Colon (tissue), 2 donors: ENCODE results near the gene NDUFB8.
"Not testable (repeated sequence)": the region's sequence is repeated elsewhere in the genome, so short reads cannot be mapped to it uniquely, and the experiment has no call there.

Experiments
- FAIRE-seq: peaks from 2 replicates; lab custom pipeline; 2012; peaks lifted over from hg19 to GRCh38; lab: Jason Lieb, UNC
- donor health status: control.
- donor health status: control.

The NDUFB8 gene

DNA sequence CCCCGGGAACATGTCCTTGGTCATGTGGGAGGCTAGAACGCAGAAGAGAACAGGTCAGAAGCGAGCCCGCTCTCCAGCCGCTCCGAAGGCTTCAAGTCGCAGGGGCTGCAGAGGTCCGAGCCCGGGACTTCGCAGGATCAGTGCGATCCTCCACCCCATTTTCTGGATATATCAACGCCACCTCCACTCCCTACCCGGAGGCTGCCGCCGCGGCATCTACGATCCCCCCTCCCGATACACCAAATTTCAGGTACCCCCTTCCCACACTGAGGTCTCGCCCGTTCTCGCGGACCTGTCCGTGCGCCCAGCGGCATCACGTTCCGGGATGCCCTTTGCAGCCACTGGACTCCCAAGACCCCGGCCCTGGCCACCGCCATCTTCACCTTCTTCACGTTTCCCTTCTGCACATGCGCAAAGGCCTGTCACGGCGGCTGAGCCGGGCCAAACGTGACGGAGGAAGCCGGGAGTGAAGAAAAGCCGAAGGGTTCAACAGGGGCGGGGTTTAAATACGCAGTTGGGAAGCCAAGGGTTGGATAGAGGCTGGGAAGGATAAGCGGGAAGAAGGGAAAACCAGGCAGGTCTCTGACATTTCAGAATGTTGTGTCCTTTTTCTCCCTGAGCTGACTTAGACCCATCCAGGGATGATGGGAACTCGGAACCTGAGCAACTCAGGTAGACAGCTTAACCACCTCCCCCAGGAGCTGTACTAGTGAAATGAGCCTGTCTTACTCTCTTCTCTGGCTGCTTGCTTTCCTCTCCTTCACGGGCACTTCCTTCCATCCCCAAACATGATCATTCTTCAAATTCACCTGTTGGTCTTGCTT lies at the start of gene NDUFB8:
NDUFB8 (minus strand) TSS at position 397 of the 824 bp plus-strand sequence; CDS start at position 377, 20 bp downstream.
- FAIRE-seq: no peak

DNA sequence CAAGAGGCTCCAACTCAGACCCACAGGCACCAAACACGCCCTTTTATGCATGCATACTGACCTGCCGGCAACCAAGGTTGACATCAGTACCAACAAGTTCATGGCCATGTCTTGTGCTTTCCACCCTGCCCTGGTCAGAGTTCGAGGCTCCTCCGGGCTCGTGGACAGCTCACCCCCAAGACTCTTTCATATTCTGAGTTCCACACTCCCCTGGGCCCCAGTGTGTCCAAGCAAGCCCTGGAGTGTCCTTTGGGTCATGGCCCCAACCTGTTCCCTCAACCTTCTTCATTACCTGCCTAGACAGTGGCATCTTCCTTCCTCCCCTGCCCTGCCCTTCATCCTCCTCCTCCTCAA lies 46.6 kb upstream of the NDUFB8 start:
- FAIRE-seq: no peak

DNA sequence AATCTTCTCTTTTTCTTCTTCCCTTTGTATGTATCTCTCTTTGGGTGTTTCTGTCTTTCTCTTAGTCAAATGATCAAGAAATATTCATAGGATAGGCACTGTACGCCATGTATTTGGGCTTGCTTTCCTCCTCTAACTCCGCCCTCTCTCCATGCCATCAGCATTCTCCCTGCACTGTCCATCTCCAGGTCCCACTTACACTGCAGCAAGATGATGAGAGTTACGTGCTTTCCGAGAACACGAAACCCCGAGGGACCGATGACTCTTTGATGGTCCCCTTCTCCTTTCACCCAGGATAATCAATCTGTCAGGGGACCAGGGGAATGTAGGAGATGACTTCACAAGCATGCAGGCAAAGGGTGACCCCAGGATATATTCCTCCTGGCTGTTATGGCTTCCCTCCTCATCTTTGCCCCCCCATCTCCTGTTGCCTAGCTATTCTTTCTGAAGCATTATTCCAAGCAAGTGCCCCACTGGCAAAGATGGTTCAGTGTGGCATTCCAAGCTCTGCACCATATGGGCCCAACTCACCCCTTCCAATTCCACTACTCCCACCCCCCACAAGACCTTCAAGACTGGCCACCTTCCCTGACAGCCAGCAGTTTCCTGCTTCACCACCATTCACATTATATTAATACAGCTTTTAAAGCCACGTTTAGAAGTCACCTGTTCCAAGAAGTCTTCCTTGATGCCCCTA lies 46.1 kb upstream of the NDUFB8 start:
- FAIRE-seq: no peak

DNA sequence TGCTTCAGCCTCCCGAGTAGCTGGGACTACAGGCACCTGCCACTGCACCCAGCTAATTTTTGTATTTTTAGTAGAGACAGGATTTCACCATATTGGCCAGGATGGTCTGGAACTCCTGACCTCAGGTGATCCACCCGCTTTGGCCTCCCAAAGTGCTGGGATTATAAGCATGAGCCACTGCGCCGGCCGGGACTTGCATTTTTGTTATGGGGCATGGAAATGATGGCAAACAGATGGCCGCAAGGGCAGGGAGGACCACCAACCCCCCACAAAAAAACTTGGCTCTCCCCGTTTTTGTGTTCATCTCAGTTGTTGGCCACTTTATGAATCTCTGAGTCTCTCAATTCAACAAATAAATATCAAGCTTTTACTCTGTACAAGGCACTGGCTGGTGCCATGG lies 45.5 kb upstream of the NDUFB8 start:
- FAIRE-seq: not testable (repeated sequence)

DNA sequence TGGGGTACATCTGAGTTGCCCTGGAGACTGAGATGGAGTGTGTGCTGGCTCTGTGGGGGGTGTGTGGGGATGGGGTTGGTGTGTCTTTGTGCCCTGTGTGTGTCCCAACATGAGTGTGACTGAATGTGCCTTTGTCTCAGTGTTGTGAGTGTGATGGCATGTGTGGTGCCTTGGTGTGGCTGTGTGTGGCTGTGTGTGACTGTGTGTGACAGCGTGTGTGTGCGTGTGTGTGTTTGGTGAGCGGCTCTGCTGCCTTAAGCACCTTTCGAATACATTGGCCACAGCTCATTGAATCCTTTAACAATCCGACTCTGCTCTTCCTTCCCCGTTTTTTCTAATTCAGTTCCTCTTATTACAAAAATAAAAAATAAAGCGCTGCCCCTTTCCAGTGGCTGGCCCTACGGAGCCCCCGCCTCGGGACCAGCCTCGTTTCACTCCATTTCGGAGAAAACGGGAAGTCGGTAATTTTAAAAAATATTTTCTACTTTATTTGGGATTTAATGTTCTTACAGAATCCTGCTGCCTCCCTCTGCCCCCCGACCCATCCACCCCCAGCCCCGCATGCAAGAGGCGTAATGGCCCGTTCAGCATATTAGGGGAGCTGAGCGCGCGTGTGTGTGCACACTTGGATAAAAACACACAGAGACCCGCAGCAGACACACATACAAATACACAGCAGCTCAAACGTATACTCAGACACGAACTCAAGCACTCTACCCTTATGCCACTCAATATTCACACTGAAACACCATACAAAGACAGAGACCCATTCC lies 41.6 kb upstream of the NDUFB8 start:
- FAIRE-seq: no peak

DNA sequence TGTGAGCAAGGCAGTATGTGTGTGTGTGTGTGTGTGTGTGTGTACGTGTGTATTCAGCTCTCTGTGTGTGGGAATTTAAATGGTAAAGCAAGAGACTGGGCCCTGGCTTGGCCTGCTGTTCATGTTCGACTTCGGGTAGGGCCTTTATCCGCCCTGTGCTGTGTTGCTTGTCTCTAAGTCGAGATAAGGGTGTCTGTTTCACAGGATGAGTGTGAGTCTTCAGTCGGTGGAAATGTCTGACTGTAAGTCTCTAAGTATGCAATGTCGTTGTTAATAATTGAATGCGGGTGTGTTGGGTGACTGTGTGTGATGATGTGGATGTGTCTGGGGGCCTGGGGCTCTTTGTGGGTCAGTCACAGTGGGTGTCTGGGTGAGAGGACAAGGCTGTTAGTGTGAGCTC lies 40.8 kb upstream of the NDUFB8 start:
- FAIRE-seq: no peak

DNA sequence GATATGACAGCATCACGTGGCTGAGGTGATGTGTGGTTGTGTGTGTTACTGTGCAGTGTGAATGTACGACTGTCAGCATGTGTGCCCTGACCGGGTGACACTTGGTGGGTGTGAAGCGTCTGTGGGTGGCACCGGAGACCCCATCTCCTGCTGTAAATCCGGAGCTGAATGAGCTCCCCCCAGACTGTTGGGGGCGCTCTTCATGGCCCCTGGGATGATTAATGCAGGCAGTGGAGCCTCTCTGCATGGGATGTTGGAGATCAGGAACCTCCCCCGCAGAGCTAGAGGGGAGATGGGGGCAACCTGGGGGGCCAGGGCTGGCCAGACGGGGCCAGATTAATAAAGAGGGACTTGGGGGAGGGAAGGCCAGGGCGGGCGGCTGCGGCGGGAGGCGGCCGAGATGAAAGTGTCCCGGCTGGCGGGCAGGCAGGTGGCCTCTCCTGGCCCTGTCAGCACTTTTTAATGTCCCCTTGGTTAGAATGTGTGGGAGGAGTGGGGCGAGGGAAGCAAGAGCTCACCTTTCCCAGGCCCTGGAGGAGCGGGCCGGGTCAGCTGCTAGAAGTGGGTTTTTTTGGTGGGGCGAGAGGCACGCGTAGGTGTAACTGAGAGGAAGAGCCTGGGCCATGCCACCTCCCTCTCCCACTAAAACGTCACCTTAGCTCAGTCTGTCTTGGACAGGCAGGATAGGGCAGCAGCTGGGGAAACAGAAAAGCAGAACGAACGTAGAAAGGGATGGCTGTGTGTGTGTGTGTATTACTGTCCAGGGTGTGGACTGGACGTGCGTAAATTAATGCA lies 40.2 kb upstream of the NDUFB8 start:
- FAIRE-seq: no peak

DNA sequence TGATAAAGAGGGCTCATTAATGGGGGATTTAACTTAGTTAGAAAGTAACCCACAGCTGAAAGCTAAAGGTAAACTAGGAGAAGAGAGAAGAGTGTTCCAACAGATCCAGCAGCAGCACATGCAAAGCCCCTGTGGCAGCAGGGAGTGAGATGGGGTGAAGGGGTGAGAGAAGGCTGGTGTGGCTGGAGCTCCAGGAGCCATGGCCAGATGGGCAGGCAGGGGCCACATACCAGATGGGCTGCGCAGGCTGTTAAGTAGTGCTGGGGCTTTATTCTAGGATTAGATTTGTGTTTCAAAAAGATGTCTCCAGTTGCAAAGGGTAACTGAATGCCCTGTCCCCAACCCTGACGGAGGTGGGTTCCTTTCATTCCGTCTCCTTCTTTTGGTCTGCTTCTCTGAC lies 39.2 kb upstream of the NDUFB8 start:
- no peak for FAIRE-seq

DNA sequence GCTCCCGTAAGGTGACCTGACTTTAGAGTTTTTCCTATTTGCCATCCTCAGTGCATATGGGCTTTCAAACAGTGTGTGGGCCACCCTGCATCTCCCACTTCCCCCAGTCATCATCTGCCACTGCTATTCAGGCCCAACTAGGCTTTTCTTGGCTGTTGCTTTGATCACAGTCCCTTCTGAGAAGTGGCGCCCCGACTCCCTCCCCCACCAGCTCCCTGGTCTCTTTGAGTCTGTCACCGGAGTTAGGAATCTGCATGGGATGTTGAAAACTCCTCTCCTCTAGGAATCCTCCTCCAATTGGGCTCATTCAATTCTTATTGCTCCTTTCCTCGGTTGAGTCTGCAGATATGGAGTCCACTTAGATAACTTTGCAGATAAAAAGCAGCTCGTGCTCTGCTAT lies 38.2 kb upstream of the NDUFB8 start:
- FAIRE-seq: no peak

DNA sequence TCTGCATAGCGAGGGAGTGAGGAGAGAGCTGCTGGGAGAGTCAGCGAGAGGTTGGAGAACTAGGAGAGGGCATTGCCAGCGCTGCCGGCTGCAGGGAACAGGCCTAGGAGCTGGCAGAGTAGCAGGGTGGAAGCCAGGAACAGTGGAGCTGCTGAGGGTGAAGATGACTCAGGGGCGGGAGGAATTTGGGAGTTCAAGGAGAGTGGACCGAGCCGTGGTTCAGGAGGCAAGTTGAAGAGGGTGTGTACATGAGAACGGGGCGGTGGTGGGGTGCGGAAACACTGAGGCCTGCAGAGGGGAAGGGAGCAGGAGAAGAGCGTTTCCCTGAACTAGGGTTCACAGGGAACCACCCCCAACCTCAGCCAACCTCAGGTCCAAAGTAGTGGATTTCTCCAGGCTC lies 37.6 kb upstream of the NDUFB8 start:
- FAIRE-seq: no peak

DNA sequence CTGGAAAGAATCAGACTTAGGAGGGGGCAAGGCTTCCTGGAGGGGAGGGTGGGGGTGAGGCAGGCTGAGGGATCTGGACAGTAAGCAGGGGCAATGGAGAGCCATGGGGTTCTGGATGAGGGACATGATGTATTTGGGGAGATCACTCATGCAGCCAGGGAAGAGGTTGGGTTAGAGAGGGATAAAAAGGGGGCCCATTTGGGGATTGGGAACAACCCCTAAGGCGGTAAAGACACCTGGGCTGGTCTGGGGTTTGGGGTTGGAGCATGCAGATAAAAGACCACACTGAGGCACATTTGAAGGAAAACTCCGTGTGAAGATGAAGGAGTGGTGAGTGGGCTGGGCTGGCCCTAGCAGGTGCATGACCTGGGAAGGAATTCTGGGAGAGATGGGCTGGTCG lies 36.9 kb upstream of the NDUFB8 start:
- FAIRE-seq: no peak

DNA sequence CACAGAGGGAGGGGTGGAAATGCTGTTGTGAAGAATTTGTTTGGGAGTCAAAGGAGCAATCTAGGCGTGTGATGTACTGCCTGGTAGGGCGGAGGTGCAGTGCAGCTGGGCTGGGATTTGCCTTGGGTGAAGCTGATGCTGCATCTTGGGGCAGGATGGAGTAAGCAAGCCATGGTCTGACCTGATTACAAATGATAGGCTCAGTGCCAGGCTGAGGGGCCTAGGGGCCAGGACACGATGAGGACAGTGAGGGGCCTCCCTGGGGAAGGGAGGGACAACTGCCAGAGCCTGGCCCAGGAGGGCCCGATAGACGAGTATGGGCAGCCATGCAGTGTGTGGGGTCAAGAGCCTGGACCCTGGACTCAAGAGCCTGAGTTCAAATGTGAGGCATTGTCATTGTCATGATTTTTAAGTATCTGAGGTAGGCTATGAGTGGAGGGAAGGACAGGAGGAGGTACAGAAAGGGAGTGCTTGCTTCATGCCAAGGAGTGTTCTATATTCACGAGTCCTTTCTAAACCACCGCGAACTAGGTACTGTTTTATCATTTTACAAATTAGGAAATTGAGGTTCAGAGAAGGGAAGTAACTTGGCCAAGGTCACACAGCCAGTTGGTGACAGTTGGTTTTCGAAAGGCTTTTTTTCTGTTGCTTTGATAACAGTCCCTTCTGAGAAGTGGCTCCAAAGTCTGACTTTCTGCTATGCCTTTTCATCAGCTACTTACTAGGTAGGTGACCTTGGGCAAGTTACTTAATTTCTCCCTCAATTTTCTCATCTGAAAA lies 35.7 kb upstream of the NDUFB8 start:
- no peak for FAIRE-seq

DNA sequence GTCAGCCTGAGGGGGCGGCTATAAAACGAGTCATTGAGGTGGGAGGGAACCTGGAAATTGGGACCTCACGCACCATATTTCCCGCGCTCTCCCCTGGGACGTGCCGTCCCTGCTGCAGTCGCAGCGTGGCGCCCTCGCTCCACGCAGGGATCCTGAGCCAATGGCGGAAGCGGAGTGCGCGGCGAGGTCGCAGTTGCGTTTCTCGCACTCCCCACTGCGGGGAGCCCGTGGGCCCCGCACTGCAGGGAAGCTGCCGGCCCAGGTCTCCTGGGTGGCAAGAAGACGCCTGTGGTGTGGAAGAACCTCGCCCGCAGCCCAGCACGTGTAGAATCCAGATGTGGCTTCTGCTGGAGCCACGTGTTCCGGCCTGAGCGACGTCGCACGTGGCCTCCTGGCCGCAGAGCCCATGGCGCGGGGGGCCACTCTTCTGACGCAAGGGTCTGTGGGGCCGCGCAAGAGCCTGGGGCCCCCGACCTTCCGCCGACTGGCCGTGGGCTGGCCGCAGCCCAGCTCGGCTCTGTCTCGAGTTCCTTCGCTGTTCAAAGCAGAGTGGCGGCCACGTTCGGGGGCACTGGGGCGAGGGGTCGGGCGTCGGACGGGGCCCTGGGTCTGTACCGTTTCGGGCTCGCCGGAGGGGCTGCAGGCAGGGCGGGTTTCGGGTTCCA lies 32.5 kb upstream of the NDUFB8 start:
- FAIRE-seq: no peak

DNA sequence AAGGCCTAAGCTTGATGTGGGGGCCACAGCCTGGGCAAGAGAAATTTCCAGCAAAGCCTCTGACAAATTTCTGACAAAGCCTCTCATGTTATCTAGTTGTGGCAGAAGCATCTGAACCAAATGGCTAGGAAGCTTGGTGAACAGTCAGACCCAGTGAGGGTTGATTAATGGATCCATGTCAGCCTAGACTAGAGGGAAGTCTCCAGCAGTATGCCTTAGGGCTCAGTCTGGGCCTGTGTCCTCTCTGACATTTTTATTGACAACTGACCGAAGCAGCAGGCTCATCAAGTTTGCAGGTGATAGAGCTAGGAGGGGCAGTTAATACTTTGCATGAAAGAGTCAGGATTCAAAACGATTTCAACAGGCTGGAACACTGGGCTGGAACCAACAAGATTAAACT lies 31.3 kb upstream of the NDUFB8 start:
- no peak for FAIRE-seq

DNA sequence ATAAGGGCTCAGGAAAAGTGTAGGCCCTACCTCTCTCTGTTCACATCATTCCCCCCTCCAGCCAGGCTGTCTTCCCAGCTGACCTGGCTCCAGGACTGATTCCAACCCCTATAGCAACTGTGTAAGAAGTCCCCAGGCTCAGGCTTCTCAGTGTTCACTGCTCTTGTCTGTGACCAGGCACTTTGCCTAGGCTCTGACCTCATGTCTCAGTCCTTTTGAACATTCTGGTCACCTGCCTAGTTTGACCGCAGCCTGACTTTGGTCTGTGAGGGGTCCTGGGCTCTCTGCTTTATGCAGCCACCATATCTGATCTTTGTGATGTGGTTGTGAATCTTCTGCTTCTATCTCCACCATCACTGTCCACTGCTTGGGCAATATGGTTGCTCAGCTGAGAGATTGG lies 30.6 kb upstream of the NDUFB8 start:
- FAIRE-seq: no peak

DNA sequence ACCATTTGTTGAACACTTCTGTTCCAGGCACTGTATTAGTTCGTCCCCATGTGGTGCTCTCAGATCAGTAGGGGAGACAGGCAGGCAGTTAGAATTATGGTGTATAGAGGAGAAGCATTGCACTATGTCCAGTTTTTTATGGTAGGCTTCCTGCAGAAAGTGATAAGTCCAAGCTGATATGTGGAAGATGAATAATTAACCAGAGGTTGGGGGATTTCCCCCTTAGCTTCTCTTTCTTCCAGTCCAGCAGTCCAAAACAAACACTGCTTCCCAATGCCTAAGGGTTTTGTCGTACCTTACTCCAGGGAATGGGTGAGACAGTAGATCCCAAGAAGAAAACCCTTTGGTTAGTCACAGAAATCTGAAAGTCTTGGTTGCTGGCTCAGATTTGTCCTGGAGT lies 25.2 kb upstream of the NDUFB8 start:
- FAIRE-seq: no peak

DNA sequence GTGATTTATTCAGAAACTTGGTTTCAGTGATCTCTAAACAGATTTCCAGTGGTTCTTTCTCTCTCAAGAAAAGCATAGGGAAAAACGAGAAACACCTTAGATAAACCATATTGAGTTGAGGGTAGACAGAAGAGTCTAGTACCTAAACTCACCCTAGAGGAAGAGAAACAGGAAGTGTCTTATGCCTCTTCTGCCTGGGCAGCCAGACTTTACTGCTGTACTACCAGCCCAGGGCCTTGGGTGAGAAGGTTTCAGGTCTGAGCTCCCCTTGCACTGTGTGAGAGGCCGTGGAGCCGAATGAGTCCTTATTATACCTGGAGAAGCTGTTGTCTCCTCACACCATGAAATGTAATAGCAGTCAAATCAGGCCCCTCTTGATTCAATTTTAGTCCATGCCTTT lies 24.3 kb upstream of the NDUFB8 start:
- FAIRE-seq: no peak

DNA sequence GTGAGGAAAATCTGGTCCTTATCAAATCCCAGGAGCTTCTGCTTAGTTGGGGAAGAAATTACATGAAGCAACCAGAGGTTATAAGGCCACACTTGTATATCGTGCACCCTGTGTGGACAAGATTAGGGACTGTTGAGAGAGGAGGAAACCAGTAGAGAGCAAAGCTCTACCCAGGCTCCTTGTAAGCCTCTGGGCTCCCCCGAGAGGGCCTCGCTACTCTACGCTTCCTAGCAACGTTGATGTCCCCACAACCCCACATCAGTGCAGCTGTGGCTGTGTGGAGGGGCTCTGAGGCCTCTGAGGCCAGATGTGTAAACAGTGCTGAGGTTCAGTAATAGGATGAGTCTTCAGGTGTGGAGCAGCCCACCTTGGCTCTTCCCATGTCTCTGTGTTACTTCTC lies 22.1 kb upstream of the NDUFB8 start:
- FAIRE-seq: no peak

DNA sequence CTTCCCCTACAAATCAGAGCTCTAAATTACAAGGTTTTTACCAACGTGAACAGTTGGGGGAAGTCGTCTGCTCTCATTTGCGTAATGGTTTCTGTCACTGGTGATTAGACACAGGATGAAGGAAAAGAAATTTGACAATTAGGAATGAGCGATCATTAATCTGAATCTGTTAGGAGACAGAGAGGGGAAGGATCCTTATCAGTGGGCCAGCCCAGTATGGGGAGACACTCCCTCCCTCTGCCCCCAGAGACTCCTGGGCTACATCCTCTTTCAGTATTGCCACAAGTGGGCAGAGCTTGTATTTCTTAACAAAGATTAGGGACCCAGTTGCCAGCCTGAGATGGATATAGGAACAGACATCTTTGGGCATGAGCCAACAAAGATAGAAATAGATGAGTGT lies 21.5 kb upstream of the NDUFB8 start:
- no peak for FAIRE-seq

DNA sequence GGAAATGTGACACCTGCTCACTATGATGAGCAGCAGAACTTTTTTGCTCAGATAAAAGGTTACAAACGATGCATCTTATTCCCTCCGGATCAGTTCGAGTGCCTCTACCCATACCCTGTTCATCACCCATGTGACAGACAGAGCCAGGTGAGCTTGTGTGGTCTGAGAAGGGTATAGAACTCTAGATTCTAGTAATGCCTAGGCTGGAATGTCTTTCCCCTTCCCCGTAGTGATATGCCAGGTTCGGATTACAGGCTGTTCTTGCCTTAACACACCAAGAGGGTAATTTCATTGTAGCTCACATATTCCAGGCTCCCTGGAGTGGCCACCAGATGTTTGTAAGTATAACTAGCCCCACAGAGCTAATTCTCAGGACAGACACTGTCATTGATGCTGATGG lies 15.3 kb upstream of the NDUFB8 start:
- FAIRE-seq: no peak

DNA sequence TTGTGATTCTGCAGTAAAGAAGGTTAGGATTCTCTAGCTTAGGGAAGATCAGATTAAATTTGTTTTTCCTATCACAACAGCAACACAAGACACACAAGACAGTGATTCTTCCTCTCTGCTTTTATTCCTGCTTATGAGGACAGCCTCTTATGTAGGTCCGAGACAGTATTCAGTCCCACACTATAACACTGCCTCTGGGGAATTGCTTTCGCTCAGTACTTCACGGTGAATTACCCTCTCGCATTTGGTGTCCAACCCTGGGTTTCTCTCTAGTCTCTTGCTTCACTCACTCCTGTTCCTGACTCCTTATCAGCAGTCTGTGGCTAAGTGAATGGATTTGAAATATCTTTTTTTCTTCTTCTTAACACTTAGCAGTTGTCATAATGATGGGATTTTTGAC lies 7.8 kb upstream of the NDUFB8 start:
- no peak for FAIRE-seq
